ENCODE data around the gene TRIM14.
A peak's percentile ranks its signal among the peaks of the same experiment; 100 is the strongest.

Gene TRIM14

DNA sequence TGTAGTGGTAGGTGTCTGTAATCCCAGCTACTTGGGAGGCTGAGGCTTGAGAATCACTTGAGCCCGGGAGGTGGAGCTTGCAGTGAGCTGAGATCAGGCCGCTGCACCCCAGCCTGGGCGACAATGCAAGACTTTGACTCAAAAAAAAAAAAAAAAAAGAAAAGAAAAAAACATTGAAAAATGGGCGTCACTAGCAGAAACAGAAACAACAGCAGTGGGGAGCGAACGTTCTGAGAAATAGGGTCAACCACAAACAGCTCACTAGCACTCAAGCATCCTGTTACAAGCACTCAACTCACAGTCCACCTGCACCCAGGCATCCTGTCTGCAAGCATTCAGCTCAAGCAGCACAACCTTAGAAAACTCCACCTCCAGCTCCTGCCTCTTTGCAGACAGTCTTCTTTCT lies 17.2 kb downstream of the TRIM14 start:
- in situ Hi-C loops (cut with HindIII; ENCODE audit: low sequenced_read_pairs) = no loop called here
- H3K4me3 ChIP-seq (ENCODE audit: low read depth, low read length) = no peak overlapping the region
- peak; percentile 33 for DNase-seq (ENCODE audit: low read depth, low spot score)
- TF ChIP-seq, protein P1, sequence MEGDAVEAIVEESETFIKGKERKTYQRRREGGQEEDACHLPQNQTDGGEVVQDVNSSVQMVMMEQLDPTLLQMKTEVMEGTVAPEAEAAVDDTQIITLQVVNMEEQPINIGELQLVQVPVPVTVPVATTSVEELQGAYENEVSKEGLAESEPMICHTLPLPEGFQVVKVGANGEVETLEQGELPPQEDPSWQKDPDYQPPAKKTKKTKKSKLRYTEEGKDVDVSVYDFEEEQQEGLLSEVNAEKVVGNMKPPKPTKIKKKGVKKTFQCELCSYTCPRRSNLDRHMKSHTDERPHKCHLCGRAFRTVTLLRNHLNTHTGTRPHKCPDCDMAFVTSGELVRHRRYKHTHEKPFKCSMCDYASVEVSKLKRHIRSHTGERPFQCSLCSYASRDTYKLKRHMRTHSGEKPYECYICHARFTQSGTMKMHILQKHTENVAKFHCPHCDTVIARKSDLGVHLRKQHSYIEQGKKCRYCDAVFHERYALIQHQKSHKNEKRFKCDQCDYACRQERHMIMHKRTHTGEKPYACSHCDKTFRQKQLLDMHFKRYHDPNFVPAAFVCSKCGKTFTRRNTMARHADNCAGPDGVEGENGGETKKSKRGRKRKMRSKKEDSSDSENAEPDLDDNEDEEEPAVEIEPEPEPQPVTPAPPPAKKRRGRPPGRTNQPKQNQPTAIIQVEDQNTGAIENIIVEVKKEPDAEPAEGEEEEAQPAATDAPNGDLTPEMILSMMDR (IDR thresholded peaks at IDR 0.05; ENCODE audit: low read depth, low read length) = no peak

DNA sequence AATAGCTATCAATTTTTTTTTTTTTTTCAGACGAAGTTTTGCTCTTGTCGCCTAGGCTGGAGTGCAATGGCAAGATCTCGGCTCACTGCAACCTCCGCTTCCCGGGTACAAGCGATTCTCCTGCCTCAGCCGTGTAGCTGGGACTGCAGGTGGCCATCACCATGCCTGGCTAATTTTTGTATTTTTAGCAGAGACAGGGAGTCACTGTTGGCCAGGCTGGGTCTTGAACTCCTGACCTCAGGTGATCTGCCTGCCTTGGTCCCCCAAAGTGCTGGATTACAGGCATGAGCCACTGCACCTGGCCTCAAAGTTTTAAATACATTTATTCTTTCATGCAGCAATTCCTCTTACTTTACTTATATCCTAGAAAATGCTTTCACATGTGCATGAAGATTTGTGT lies 17.6 kb downstream of the TRIM14 start:
- TF ChIP-seq, protein P1 (IDR thresholded peaks at IDR 0.05; ENCODE audit: low read depth, low read length) = no peak
- in situ Hi-C loops (cut with HindIII; ENCODE audit: low sequenced_read_pairs) = no loop called here
- no peak for DNase-seq (ENCODE audit: low read depth, low spot score)
- no peak overlapping the region for H3K4me3 ChIP-seq (ENCODE audit: low read depth, low read length)

DNA sequence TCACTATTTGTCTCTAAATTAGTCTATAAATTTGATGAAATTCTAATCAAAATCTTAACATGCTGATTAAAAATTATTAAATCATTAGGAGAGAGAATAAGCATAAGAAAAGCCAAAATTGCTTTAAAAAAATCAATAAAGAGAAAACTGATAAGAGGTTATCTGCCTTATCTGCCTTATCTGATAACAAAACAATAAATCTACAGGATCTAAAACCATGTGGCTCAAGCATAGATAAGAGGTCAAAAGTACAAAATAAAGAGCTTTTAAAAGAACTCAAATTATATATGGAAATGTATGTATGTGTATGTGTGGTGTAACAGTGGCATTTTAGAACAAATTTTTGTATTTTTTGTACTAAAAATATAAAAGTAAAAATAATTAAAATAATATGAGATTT lies 18.6 kb downstream of the TRIM14 start:
- TF ChIP-seq, protein P1 (IDR thresholded peaks at IDR 0.05; ENCODE audit: low read depth, low read length) = no peak
- in situ Hi-C loops (cut with HindIII; ENCODE audit: low sequenced_read_pairs) = no loop called here
- no peak overlapping the region for H3K4me3 ChIP-seq (ENCODE audit: low read depth, low read length)
- DNase-seq (ENCODE audit: low read depth, low spot score) = no peak

DNA sequence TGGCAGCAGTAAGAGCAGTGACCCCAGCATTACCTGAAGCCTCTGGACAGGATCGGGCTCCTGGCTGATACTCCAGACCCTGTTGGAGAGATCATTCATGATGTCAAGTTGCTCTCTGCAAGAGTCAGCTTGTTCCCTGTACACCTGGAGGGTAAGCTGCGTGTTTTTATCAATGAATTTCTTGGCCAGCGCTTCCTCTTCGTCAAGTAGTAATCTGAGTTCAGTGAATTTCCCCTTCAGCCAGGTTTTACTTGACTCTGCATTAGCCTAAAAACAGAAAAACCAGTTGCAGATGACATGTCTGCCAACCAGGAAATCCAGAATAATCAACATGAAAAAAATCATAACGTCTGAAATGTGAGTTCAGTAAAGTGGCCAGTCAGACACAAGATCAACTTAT lies 19.1 kb downstream of the TRIM14 start:
- in situ Hi-C loops (cut with HindIII; ENCODE audit: low sequenced_read_pairs) = no loop called here
- no peak overlapping the region for H3K4me3 ChIP-seq (ENCODE audit: low read depth, low read length)
- TF ChIP-seq, protein P1 (IDR thresholded peaks at IDR 0.05; ENCODE audit: low read depth, low read length) = no peak
- DNase-seq (ENCODE audit: low read depth, low spot score) = no peak

DNA sequence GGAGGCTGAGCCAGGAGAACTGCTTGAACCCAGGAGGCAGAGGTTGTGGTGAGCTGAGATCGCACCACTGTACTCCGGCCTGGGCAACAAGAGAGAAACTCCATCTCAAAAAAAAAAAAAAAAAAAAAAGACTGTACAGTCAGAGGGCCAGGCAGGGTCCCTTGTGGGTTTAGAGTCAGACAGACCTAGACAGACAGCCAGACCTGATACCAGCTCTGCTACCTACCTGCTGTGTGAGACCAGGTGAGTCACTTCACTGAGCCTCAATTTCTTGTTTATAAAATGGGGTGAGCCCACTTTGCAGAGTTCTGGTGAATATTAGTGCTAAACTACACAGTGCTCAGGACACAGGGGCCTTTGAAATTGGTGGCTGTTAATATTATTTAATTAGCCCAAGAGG lies 19.7 kb downstream of the TRIM14 start:
- H3K4me3 ChIP-seq (ENCODE audit: low read depth, low read length) = no peak overlapping the region
- TF ChIP-seq, protein P1 (IDR thresholded peaks at IDR 0.05; ENCODE audit: low read depth, low read length) = no peak
- in situ Hi-C loops (cut with HindIII; ENCODE audit: low sequenced_read_pairs) = no loop called here
- DNase-seq (ENCODE audit: low read depth, low spot score) = no peak

DNA sequence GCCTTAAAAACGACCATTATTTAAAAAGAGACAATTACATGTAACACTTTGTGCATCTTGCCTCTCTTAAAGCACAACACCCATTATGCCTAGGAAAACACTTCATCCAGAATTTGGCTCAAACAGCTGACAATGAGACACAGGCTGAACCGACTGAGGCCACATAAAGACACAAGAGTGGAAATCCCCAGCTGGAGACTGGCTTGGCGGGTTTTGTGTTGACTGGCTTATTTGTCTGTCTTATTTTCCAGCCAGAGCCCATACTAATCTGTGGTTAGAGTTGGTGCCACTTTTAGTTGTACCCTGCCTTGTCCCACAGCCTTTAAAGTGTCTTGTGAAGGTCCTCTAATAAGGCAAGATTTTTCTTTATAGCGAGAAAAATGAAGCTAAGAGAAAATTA lies 21.2 kb downstream of the TRIM14 start:
- in situ Hi-C loops (cut with HindIII; ENCODE audit: low sequenced_read_pairs) = no loop called here
- TF ChIP-seq, protein P1 (IDR thresholded peaks at IDR 0.05; ENCODE audit: low read depth, low read length) = no peak
- no peak overlapping the region for H3K4me3 ChIP-seq (ENCODE audit: low read depth, low read length)
- DNase-seq (ENCODE audit: low read depth, low spot score) = no peak

DNA sequence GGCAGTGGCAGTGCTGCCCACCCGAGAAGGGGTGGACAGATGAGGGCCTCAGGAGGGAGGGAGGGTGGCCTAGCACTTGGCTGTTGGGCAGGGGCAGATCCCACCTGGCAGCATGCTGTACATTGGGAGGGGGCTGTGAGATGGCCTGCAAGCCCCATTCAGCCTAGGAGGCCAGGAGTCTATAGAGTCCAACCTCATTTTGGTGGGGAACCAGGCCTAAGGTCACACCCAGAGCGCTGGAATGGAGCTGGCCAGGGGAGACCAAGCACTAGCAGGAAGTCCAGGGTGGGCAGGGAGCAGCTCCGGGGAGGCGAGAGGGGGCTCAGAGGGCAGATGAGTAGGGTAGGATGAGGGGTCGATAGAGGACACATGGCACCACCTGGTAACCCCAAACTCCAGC lies 22.9 kb downstream of the TRIM14 start:
- DNase-seq (ENCODE audit: low read depth, low spot score) = no peak
- H3K4me3 ChIP-seq (ENCODE audit: low read depth, low read length) = no peak overlapping the region
- TF ChIP-seq, protein P1 (IDR thresholded peaks at IDR 0.05; ENCODE audit: low read depth, low read length) = no peak
- in situ Hi-C loops (cut with HindIII; ENCODE audit: low sequenced_read_pairs) = no loop called here

Data from astrocyte of the spinal cord (primary cell).